Sciatic nerve (tissue), 2 donors: ENCODE results near the gene CMTM3. TPM values are rescaled to one million over a fixed set of nuclear protein-coding genes. Genes with fewer than 3 reads are reported as not detected.
"Not testable (repeated sequence)": the region's sequence is repeated elsewhere in the genome, so short reads cannot be mapped to it uniquely, and the experiment has no call there.

Experiments used
- ATAC-seq: fragments of 200-7000 bp; cut with Tn5 transposase; one replicate; pipeline ENCODE4 v1.9.1; 2020; ENCODE audit warnings: mild to moderate bottlenecking, moderate library complexity
- DNase-seq: peaks from one replicate; pipeline ENCODE4 v3.0.0-alpha.2; 2020; ENCODE audit warnings: low spot score
- intact Hi-C: fragments of 100-400 bp; cut with DNase I; formaldehyde crosslinking; loops from one replicate; pipeline ENCODE4 v1.14.2; 2022
- total RNA-seq: library from RNA; stranded (reverse); fragmentation: NEBNext Ultra II Directional; extraction: Animal tissue kit (Norgen Biotek cat#: 25700); gene quantifications from one replicate; pipeline ENCODE4 v1.2.1, GENCODE V29; 2021
- donor health status: DM: no; HTN: no; CAD: no.
- donor health status: DM: no; HTN: no; CAD: no.

CMTM3 gene
- total RNA-seq, 1 donor from 2014 or later: 44.5 TPM

DNA sequence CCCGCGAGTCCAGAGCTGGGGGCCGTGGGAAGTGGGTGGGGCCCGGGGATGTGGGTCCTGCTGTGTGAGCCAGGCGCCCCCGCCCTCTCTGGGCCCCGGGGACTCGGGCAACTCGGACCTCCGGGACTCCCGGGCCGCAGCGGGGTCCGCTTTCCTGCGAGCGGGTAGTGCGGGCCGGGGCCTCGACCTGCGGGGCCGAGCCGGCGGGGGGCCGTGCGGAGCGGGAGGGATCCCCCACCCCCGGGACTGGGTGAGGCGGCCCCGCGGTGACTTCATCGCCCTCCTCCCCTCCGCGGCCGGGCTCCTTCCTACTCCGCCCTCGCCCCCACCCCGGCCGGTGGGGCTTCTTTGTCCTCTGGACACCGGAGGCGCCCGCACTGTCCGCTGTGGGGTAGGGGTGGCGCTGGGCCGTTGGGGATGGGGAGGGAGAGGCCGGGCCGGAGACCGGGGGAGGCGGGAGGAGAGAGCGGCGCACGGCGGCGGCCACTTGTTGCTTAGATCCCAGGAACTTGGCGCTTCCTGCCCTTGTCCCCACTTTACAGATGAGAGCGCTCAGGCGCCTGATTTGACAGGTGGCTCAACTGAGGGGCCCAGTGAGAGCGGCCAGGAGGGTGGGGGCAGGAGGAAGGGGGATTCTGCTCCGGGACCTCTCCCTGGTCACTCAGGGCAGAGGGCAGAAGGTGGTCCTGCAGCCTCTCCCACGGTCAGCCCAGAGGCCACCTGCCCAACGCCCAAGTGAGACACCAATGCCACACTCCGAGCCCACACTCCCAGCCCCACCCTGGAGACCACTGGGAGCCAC lies 874 bp downstream of the CMTM3 start:
- intact Hi-C loops: no loop called here
- peak; percentile 49 for ATAC-seq
- peak; percentile 75 for DNase-seq

GRCh38 chr16:66605979-66606751 lies 1.7 kb downstream of the CMTM3 start:
- intact Hi-C loops: no loop called here
- ATAC-seq (peak; percentile 1), DNase-seq (no peak)

DNA sequence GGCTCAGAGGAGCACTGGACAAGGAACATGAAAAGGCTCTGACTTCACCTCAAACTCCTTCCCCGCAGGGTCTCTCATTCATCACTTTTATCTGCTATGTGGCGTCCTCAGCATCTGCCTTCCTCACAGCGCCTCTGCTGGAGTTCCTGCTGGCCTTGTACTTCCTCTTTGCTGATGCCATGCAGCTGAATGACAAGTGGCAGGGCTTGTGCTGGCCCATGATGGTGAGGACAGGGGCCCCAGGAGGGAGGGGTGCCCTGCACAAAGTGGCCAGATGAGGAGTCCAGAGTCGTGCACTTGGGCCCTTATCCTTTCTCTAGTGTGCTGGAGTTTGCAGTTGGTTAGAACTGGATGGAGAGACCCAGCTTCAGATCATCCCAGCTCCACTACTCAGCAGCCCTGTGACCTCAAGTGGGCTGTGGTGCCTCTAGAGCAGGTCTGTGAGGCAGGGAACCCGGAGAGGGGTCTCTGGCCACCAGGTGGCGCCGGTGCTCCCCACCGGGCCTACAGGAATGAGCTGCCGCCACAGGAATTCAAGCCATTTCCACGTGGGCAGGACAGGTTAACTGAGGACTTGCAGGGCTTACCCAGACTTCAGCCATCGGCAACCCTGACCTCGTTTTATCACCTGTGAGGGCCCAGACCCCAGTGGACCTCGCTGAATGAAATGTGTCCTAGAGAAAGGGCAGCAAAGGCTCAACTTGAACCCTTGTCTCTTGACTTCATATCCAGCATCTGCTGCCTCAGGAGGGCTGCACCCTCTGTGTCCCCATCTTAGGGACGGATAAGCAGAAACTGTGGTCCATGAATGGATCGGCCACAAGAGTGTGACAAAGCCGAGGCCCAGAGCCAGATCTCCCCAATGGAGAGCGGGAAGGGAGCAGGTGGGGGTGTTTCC lies 4.0 kb downstream of the CMTM3 start:
- ATAC-seq: peak; percentile 70
- DNase-seq: peak; percentile 92
- intact Hi-C loops: no loop called here

DNA sequence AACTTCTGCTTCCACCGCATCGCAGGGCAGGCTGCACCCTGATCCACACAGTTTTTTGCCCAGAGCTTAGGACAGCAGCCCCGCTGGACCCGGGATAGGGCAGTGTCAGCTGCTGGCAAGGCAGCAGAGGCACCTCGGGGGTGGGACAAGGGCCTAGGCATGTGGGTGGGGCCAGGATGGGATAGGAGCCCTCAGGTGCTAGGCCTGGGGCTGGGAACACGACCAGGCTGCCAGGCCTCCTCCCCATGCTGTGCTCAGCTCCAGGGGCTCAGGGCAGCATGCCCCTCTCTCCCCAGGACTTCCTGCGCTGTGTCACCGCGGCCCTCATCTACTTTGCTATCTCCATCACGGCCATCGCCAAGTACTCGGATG lies 4.6 kb downstream of the CMTM3 start:
- intact Hi-C loops: no loop called here
- no peak for DNase-seq
- no peak for ATAC-seq

GRCh38 chr16:66610111-66610820 lies 5.8 kb downstream of the CMTM3 start:
- no peak for ATAC-seq
- intact Hi-C loops: loop anchor here (5.0 kb wide), 1 partner anchor 117 kb away; no protein-coding TSS in a partner anchor
- no peak for DNase-seq

DNA sequence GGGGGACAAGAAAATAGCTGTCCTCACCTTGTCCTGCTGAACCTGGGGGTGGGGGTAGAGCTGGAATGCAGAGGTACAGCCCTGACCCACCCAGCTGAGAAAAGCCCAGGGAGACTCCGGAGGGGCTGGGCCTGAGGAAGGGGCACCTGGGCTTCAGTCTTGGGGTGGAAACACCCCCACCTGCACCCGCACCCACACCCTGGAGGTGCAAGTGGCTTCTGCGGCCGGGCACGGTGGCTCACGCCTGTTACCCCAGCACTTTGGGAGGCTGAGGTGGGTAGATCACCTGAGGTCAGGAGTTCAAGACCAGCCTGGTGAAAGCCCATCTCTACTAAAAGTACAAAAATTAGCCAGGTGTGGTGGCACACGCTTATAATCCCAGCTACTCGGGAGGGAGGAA lies 7.4 kb downstream of the CMTM3 start:
- intact Hi-C loops: loop anchor here (5.0 kb wide), 1 partner anchor 115 kb away; no protein-coding TSS in a partner anchor
- not testable (repeated sequence) for ATAC-seq, DNase-seq

- intact Hi-C loops: loop anchor here (5.0 kb wide), 1 partner anchor 115 kb away; no protein-coding TSS in a partner anchor
- DNase-seq (no peak), ATAC-seq (no peak)
Observed at GRCh38 chr16:66612422-66612821, 7.9 kb downstream of the CMTM3 start.

GRCh38 chr16:66614161-66614802 lies 9.8 kb downstream of the CMTM3 start:
- ATAC-seq (no peak), DNase-seq (no peak)
- intact Hi-C loops: loop anchor here (5.0 kb wide), 1 partner anchor 113 kb away; no protein-coding TSS in a partner anchor

DNA sequence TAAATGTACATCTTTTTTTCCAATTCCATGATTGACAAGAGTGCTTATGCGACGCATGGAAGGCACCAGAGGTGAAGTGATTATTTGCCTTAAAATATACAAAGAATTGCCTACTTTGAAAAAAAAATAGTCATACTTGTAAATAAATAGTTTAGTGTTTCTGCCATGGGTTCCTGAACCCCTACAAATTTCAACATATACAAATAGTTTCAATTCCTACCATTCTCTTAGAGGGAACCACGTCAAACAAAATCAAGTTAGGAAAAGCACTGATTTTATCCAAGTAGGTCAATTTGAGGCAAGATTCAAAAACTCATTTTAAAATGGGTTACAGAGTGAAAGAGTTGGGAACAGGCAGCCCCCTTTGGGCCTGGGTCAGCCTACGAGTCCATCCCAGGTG lies 11.7 kb downstream of the CMTM3 start:
- intact Hi-C loops: no loop called here
- no peak for ATAC-seq
- DNase-seq: no peak

DNA sequence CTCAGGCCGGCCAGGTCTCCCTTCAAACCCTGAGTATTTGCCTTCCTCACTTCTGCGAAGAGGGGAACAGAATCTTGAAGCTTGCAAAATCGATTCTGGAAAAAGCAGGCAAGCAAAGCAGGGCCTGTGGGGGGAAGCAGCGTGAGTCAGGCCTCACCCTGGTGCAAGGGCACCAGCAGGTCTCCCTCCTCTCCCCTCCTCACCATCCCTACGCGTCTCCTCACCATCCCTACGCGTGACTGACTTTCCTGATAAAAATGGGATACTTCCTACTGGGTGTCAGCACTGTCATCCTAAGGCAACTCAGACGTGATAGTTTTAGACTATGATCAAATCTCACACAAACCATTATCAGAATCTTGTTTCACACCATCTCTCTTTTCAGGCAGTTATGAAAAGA lies 12.1 kb downstream of the CMTM3 start:
- intact Hi-C loops: no loop called here
- ATAC-seq (no peak), DNase-seq (no peak)

DNA sequence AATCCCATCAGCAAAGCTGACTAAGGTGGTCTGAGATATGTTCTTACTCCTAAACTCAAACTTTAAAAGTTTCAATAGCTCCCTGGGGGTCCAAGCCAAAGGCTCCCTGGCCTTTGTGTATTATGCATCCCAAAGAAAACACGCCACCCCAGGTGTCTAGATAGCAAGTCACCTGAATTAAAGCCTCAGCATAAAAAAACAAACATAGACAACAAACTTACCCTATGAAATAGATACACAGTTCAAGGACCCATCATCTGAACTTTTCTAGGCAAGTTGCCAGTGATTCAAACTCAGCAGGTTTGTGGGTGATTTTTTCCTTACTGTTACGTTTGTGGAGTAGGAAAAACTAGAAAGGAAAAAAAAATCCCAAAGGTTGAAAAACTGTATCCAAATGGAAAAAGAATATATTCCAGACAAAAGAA lies 12.5 kb downstream of the CMTM3 start:
- ATAC-seq (no peak), DNase-seq (no peak)
- intact Hi-C loops: no loop called here

DNA sequence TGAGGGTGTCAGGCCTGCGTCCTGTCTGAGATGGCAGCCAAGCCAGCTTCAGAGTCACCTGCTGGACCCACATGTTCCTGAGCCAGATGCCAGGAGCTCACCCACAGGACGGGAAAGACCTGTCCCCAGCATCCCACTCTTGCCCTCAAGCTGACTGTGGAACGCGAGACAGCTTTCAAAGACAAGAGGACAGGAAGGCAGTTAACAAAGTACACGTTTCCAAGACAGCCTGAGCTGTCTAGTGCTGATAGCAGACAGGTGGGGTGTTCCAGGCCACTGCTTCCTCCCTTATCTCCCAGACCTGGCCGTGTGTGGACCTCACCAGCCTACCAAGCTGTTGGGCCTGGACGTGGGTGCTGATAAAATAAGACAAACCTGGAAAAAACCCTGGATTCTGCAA lies 13.2 kb downstream of the CMTM3 start:
- intact Hi-C loops: no loop called here
- no peak for DNase-seq

DNA sequence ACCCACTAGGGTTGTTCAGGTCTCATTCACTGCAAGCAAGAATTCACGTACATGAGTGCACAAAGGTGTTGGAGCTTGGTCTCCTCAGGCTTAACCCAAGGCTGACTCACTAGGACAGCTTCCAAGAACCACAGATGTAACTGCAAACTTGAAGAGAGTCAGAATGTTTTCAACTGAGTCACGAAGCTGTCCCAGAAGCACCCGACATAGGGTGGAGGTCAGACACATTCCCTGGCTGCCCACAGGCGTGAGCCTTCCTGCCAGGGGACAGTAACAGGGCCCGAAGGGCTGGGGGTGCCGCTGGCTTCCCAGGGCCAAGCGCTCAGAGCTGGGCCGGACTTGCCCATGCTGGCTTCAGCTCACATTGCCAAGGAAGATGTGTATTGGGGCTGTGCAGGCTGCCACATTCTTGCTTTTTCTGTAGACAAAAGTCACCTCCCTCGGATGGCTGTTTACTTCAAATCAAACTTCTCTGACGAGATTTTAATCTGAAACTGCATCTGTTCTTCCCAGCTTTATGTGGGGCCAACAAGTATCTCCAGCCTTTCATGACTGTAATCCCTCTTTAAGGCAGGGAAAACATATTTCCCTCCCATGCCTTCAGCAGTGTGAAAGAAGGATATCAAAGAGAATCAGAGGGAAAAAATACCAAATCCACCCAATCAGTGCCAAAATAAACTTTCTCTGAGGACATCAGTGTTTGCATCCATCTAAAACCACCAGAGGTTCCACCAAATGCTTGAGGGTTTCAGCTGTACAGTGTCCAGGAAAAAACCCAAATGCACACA lies 14.3 kb downstream of the CMTM3 start:
- ATAC-seq (peak; percentile 68), DNase-seq (no peak)
- intact Hi-C loops: no loop called here

More for the DNA sequence above, 13.2 kb downstream of the CMTM3 start:
- ATAC-seq: no peak

GRCh38 chr16:66619534-66620428 lies 15.3 kb downstream of the CMTM3 start:
- ATAC-seq (peak; percentile 14), DNase-seq (no peak)
- intact Hi-C loops: no loop called here

GRCh38 chr16:66620429-66620795 lies 15.9 kb downstream of the CMTM3 start:
- DNase-seq (no peak), ATAC-seq (no peak)
- intact Hi-C loops: no loop called here

DNA sequence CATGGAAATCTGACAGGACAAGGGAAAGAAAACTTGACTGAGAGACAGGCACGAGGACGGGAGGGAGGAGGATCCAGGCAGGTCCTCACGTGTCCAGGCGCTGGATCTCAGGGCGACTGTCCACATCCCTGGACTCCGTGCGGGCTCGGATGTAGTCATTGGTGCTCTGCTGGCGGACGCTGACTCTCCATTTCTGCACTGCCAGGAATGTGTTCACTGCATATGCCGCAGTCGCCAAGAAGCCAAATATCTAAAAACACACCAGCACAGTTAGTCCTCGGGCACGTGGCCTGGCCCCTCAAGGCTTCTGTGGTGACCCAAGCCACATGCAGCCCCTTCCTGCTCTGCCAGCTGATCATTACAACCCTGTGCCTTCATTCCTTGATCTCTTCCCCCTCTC lies 17.5 kb downstream of the CMTM3 start:
- intact Hi-C loops: no loop called here
- DNase-seq (no peak), ATAC-seq (no peak)
